Fibroblast of the aortic adventitia (primary cell): Measurements from ENCODE around the gene EPN2. TPM values are rescaled to one million over a fixed set of nuclear protein-coding genes. Genes with fewer than 3 reads are reported as not detected.

Experiments used
- DNase-seq: peaks from one replicate; pipeline ENCODE4 v3.0.0-alpha.2; 2010; ENCODE audit warnings: low read depth
- H3K4me3 ChIP-seq: 2 replicates; pipeline ENCODE4 v1.5.1; 2011; ENCODE audit warnings: low read depth, mild to moderate bottlenecking, control low read depth, low read length, moderate library complexity
- CTCF ChIP-seq: IDR thresholded peaks from 2 replicates; pipeline ENCODE4 v1.5.1; 2011; ENCODE audit warnings: mild to moderate bottlenecking, low read length, control low read depth, inconsistent platforms; ENCODE audit not compliant: insufficient read depth
- total RNA-seq: library from RNA; depleted of rRNA; stranded (reverse); fragments of >200 nt; gene quantifications from 2 replicates; pipeline ENCODE4 v1.2.3, GENCODE V29; 2012; ENCODE audit warnings: low replicate concordance

Gene EPN2
- total RNA-seq, 1 donor = 30.7 TPM

- peak; percentile 50 for DNase-seq
- no peak overlapping the region for H3K4me3 ChIP-seq
- TF ChIP-seq CTCF = no peak
Observed at GRCh38 chr17:19311421-19312215, 74.5 kb downstream of the EPN2 start.

- no peak overlapping the region for H3K4me3 ChIP-seq
- no peak for DNase-seq
- TF ChIP-seq CTCF = no peak
Observed at GRCh38 chr17:19312406-19312805, 75.2 kb downstream of the EPN2 start.

- no peak for TF ChIP-seq CTCF
- H3K4me3 ChIP-seq = no peak overlapping the region
- DNase-seq = no peak
Observed at GRCh38 chr17:19313066-19313745, 76.0 kb downstream of the EPN2 start.

- peak; percentile 48 for DNase-seq
- TF ChIP-seq CTCF = no peak
- no peak overlapping the region for H3K4me3 ChIP-seq
Observed at GRCh38 chr17:19313746-19314651, 76.8 kb downstream of the EPN2 start.

GRCh38 chr17:19315104-19315503, 77.9 kb downstream of the EPN2 start:
- TF ChIP-seq CTCF = no peak
- no peak for DNase-seq
- no peak overlapping the region for H3K4me3 ChIP-seq

GRCh38 chr17:19316761-19317358, 79.7 kb downstream of the EPN2 start:
- no peak for TF ChIP-seq CTCF
- DNase-seq = no peak
- no peak overlapping the region for H3K4me3 ChIP-seq
